Neural cell (in vitro differentiated cells): ENCODE data around the gene RIMKLB.
"Not testable (repeated sequence)": the region's sequence is repeated elsewhere in the genome, so short reads cannot be mapped to it uniquely, and the experiment has no call there.

Experiments used
- EP300 ChIP-seq: fragments of 450-650 bp; conservative IDR thresholded peaks from 2 replicates; pipeline ENCODE4 v1.6.1; 2014; ENCODE audit warnings: antibody characterized with exemption, mild to moderate bottlenecking, moderate library complexity; ENCODE audit not compliant: poor library complexity, severe bottlenecking
- EZH2 ChIP-seq: fragments of 200-600, 300-800 bp; shearing (Covaris generic), sonication (generic); IDR thresholded peaks from 2 replicates; pipeline ENCODE4 v1.6.1; 2014; ENCODE audit warnings: antibody characterized with exemption, low read length, borderline replicate concordance, mild to moderate bottlenecking; ENCODE audit not compliant: insufficient read depth, poor library complexity, severe bottlenecking

GRCh38 chr12:8804833-8805232, 107.0 kb downstream of the RIMKLB start:
- TF ChIP-seq EZH2, EP300: not testable (repeated sequence)
